GM19240 (cell line): ENCODE data around the gene RPS10.
"Not testable (repeated sequence)": the region's sequence is repeated elsewhere in the genome, so short reads cannot be mapped to it uniquely, and the experiment has no call there.

ENCODE experiments used
- DNase-seq: peaks from one replicate; pipeline ENCODE4 v3.0.0; 2011; ENCODE audit warnings: low spot score; ENCODE audit not compliant: insufficient read length

Gene RPS10

GRCh38 chr6:34393191-34393965 is 32.5 kb downstream of the RPS10 start:
- no peak for DNase-seq

DNA sequence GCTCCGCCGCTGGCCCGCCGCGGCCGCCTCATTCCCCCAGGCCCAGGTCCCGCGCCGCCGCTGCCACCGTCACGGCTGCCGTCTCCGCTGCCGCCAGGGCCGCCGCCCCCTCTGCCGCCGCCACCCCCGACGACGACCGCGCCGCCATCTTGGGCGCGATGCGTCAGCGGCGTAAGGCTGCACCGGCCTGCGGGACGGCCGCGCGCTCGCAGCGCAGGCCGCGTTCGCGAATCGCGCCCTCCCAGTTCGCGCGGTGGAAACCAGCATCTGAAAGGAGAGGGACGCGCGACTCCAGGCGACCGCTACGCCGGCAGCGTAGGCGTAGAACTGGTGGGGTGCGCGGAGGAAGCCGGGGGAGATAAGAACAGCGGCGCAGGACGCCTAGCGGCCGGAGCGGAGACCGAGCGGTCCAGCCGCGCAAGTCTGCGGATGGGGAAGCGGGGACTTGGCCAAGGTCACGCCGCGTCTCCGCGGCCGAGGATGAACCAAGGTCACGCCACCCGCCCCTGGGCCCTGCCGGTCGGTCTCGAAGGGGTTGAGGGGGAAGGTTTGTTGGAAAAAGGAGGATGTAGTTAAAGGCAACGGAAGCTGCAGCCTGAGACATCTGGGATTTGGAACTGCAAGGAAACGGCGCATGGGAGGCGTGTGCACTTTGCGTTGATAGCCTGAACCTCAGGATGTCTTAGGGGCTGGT is 33.2 kb downstream of the RPS10 start, which contains the start of gene NUDT3:
Gene NUDT3 (minus strand): TSS at position 173 of the 694 bp plus-strand sequence. CDS start 307 bp downstream, outside the sequence.
- DNase-seq: peak; percentile 88

DNA sequence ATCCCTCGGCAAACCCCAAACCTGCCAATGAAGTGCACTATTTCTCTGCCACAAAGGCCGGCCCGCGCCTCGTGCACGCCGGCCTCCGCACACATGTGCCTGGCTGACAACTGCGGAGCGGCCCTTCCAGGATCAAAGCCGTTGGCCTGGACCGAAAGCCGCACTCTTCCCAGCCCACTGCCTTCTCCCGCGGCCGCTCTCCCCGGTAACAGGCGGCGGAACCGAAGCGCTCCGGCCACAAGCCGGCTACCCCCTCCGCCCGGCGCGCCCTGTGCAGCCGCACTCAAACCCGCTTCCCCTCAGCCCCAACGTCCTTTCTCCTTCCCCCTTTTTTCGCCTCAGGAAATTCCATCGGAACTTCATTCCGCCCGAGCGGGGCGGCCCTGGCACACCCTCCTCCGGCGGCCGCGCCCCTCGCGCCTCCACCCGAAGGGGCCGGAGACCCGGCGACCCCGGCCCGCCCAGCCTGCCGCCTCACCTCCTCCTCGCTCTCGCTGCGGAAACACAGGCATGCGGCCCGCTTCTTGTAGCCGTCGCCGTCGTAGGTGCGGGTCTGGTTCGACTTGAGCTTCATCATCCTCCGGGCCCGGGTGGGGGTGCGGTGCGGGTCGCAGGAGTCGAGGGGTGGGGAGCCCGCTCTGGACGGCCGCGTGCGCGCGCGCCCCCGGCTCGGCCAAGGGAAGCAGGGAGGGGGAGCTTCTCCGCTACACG is 33.9 kb downstream of the RPS10 start:
- peak; percentile 14 for DNase-seq

- DNase-seq: no peak
Measured at GRCh38 chr6:34391473-34391785, 34.4 kb downstream of the RPS10 start.

DNA sequence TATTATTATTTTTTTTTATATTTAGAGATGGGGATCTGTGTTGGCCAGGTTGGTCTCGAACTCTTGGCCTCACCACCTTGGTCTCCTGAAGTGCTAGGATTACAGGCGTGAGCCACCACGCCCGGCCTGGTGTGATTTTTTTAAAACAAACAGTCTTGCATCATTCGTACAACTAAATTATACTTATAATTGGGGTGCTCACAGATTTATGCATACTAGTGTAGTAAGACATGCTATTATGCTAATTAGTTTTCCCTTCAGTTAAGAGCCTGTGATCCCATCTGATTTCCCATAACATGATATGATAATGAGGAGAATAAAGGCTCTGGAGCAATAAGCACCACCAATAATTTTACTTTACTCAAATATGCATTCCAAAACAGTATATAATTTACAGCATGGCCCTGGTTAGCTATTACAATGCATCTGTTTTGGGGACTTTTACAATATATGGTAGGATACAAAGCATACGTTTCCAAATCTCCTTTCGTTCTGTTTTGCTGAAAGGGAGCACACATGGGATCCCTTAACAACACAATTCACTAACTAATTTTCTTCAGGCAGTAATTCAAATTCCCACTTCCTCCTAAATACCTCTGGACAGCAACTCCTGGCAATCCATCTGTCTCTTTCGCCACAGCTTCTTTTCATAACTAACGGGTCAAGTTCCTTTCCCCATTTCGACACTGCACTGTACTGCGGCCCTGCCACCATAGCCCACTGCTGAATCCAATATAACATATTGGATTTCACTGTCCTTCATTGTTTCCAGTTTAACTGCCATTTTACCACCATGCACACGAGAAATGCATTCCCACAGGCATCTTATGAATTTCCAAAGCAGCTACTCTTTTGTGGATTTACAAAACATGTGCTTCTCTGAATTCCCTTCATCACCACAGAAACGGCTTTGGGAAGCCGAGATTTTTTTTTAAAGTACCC is 35.1 kb downstream of the RPS10 start:
- no peak for DNase-seq

- DNase-seq: no peak
Measured at GRCh38 chr6:34389034-34389433, 36.8 kb downstream of the RPS10 start.

DNA sequence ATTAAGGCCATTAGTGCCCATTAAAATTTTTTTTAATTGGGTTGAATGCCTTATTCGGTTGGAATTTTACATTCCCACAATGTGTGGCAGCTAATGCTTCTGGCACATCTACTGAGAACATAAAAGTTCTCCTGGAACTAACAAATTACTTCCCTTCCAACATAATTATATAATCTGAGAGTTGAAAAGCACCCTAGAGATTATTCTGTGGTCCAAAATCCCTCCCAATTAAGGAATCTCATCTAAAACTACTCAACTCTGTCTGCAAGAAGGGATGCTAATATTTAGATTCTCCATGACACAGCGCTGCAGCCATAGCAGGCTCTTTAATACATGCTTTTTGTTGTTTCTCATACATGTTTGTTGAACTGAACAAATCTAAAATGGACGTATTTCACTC is 37.4 kb downstream of the RPS10 start:
- no peak for DNase-seq

GRCh38 chr6:34386316-34387137 is 39.3 kb downstream of the RPS10 start:
- DNase-seq: no peak

DNA sequence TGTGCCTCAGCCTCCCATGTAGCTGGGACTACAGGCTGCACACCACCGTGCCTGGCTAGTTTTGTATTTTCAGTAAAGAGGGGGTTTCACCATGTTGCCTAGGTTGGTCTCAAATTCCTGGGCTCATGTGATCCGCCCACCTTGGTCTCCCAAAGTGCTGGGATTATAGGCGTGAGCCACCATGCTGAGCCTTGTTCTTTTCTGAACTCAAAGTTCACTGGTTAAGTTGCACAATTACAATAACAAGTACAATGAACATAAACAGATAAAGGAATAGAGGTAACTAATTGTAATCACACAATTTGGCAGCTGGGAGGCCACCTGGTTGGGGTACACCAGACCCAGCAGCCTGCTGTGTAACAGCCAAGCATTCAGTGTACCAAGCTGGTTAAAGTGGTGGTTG is 40.1 kb downstream of the RPS10 start:
- DNase-seq: no peak

- no peak for DNase-seq
Measured at GRCh38 chr6:34384321-34385153, 41.3 kb downstream of the RPS10 start.

GRCh38 chr6:34383656-34384320 is 42.1 kb downstream of the RPS10 start:
- DNase-seq: no peak

DNA sequence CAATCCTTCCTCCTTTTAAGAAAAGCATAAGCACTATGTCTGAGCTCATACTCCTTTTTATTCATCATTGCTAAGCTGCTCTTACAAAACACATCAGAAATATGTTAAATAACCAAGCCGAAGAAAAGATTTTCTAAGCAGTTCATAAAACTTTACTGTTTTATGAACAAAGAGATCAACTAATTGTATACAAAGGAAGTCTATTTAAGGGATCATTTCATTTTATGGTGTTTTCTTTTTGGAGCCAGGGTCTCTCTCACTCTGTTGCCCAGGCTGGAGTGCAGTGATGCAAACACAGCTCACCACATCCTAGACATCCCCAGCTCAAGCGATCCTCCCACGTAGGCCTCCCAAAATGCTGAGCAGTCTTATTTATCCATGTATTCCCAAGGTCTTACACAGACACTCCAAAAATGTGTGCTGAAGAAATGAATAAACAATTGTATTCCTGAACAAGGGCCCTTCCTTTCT is 42.7 kb downstream of the RPS10 start:
- DNase-seq: no peak

- no peak for DNase-seq
Measured at GRCh38 chr6:34381081-34381480, 44.8 kb downstream of the RPS10 start.

DNA sequence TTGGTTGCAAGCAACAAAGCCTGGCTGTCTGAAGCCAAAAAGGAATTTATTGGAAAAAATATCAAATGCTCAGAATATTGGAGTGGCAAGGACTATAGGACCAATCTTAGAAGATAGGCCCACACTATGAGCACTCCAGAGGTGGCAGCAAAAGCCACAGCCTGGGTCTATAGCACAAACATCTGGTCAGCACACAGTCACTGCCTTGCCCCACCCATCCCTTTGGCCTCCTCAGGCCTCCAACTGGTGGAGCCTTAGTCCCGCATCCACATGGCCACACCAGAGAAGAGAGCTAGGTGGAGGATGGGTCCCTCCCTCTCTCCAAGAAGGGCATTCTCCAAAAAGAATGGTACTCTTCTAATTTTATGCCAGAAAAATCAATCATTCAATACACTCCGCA is 47.4 kb downstream of the RPS10 start:
- DNase-seq: no peak

DNA sequence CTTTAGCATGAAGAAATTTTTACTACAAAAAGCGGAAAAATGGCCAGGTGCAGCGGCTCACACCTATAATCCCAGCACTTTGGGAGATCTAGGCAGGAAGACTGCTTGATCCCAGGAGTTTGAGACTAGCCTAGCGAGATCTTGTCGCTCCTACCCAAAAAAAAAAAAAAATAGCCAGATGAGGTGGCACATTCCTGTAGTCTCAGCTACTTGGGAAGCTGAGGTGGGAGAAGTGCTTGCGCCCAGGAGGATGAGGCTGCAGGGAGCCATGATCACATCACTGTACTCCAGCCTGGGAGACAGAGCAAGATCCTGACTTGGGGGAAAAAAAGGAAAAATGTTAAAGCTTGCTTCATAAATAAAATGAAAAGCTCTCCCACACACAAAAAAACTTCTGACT is 47.9 kb downstream of the RPS10 start:
- no peak for DNase-seq

GRCh38 chr6:34377571-34377970 is 48.3 kb downstream of the RPS10 start:
- not testable (repeated sequence) for DNase-seq

- no peak for DNase-seq
Measured at GRCh38 chr6:34375833-34376232, 50.0 kb downstream of the RPS10 start.

GRCh38 chr6:34374508-34374907 is 51.4 kb downstream of the RPS10 start:
- DNase-seq: no peak

GRCh38 chr6:34374069-34374468 is 51.8 kb downstream of the RPS10 start:
- DNase-seq: no peak
